Kidney (tissue), 22 donors: ENCODE measurements around the gene INF2. TPM values are rescaled to one million over a fixed set of nuclear protein-coding genes. Genes with fewer than 3 reads are reported as not detected.

Experiments
- DNase-seq, 5 donors: peaks; one replicate each; pipeline ENCODE4 v3.0.0-alpha.2; 2013 to 2020
- FAIRE-seq: peaks from 2 replicates; lab custom pipeline; 2012; peaks lifted over from hg19 to GRCh38; lab: Jason Lieb, UNC
- H3K27ac ChIP-seq, 2 donors: one replicate each; pipeline ENCODE4 v1.7.0; 2013; ENCODE audit warnings: low read depth in 2 of 2, low read length in 2 of 2, inconsistent platforms in 1 of 2
- H3K27me3 ChIP-seq: one replicate; pipeline ENCODE4 v1.7.1; 2013; ENCODE audit warnings: low read length, inconsistent platforms; ENCODE audit not compliant: control insufficient read depth, insufficient read depth
- H3K36me3 ChIP-seq, 3 donors: one replicate each; pipeline versions ENCODE4 v1.7.0 to v1.7.1; 2013; ENCODE audit warnings: low read length in 3 of 3, control low read depth in 1 of 3, inconsistent platforms in 1 of 3; ENCODE audit not compliant: insufficient read depth in 3 of 3, control insufficient read depth in 2 of 3
- H3K4me1 ChIP-seq, 3 donors: one replicate each; pipeline versions ENCODE4 v1.7.0 to v1.7.1; 2013; ENCODE audit warnings: low read length in 3 of 3, inconsistent platforms in 1 of 3, low read depth in 1 of 3; ENCODE audit not compliant: control insufficient read depth in 2 of 3, insufficient read depth in 2 of 3
- H3K4me3 ChIP-seq, 3 donors: one replicate each; pipeline versions ENCODE4 v1.7.0 to v1.8.1; 2013; ENCODE audit warnings: low read length in 3 of 3, control low read depth in 1 of 3, inconsistent platforms in 1 of 3
- H3K9ac ChIP-seq, 3 donors: one replicate each; pipeline versions ENCODE4 v1.7.0 to v1.7.1; 2013; ENCODE audit warnings: low read length in 3 of 3, control low read depth in 1 of 3, inconsistent platforms in 1 of 3
- H3K9me3 ChIP-seq, 3 donors: one replicate each; pipeline versions ENCODE4 v1.7.0 to v1.7.1; 2013; ENCODE audit warnings: low read length in 3 of 3, control low read depth in 1 of 3, inconsistent platforms in 1 of 3; ENCODE audit not compliant: control insufficient read depth in 2 of 3, insufficient read depth in 1 of 3
- intact Hi-C: fragments of 100-400 bp; cut with DNase I; formaldehyde crosslinking; loops from one replicate; pipeline ENCODE4 v1.11.1; 2022
- long read RNA-seq, 10 donors: library from polyadenylated mRNA in 1 of 10; unstranded in 1 of 10; transcript quantifications; one replicate each; pipeline ENCODE4 v2.0.0 and lab custom pipeline, GENCODE V29; 2021 to 2026
- polyA plus RNA-seq: library from polyadenylated mRNA; stranded (reverse); fragments of 350-450 nt; fragmentation: Illumina TruSeq; extraction: RNeasy Lipid Tissue Mini Kit (QIAGEN cat#74804); gene quantifications from one replicate; pipeline ENCODE4 v1.2.3, GENCODE V29; 2014; ENCODE audit warnings: low read depth, low replicate concordance; ENCODE audit not compliant: insufficient read depth
- total RNA-seq: library from RNA; stranded (reverse); fragmentation: NEBNext Ultra II Directional; extraction: Animal tissue kit (Norgen Biotek cat#: 25700); gene quantifications from one replicate; pipeline ENCODE4 v1.2.1, GENCODE V29; 2021
- TF ChIP-seq, protein P1 (sequence below): IDR thresholded peaks from 3 replicates; pipeline ENCODE4 v1.5.1; 2012; ENCODE audit warnings: mild to moderate bottlenecking, moderate library complexity, borderline replicate concordance; ENCODE audit not compliant: insufficient read depth; ENCODE audit errors: extremely low read depth
- donor health status: control.
- donor health status: control.
- donor health status: control.
- donor health status: control.
- donor health status: control.
- donor health status: DM: yes; HTN: yes; CAD: no.
- donor health status: Normal renal cell carcinoma (clear cell type).

The INF2 gene
- total RNA-seq (82.7 TPM), polyA plus RNA-seq (58.5 TPM)
- long read RNA-seq, donor 1, partial matches to known transcripts = 13 of 14 reads
- long read RNA-seq, donor 1, other reads (novel, unspliced or antisense) = 0 of 14 reads
- long read RNA-seq, donor 2, partial matches to known transcripts = 0 of 3 reads
- long read RNA-seq, donor 2, other reads (novel, unspliced or antisense) = 0 of 3 reads
- long read RNA-seq, donor 3, partial matches to known transcripts = 0 of 3 reads
- long read RNA-seq, donor 3, other reads (novel, unspliced or antisense) = 0 of 3 reads
- long read RNA-seq, donor 4, partial matches to known transcripts = 10 of 13 reads
- long read RNA-seq, donor 4, other reads (novel, unspliced or antisense) = 0 of 13 reads
- long read RNA-seq, donor 5 = 0 reads
- long read RNA-seq, donor 6, partial matches to known transcripts = 6 of 6 reads
- long read RNA-seq, donor 6, other reads (novel, unspliced or antisense) = 0 of 6 reads
- long read RNA-seq, donor 7, transcript INF2-204 (5 exons, 1,689 nt) = major isoform, 5 of 54 reads
- long read RNA-seq, donor 7, partial matches to known transcripts = 29 of 54 reads
- long read RNA-seq, donor 7, other reads (novel, unspliced or antisense) = 19 of 54 reads
- long read RNA-seq, donor 8, partial matches to known transcripts = 11 of 14 reads
- long read RNA-seq, donor 8, other reads (novel, unspliced or antisense) = 0 of 14 reads
- long read RNA-seq, donor 9, partial matches to known transcripts = 12 of 14 reads
- long read RNA-seq, donor 9, other reads (novel, unspliced or antisense) = 0 of 14 reads
- long read RNA-seq, donor 10, full-length matches to known transcripts = 3 of 29 reads
- long read RNA-seq, donor 10, partial matches to known transcripts = 26 of 29 reads
- long read RNA-seq, donor 10, other reads (novel, unspliced or antisense) = 0 of 29 reads

GRCh38 chr14:104689109-104689880 is at the start of gene INF2:
TSS of gene INF2 (plus strand) at chr14:104689618. CDS start at chr14:104701366, 11,748 bp downstream.
- intact Hi-C loops = no loop called here
- FAIRE-seq = no peak
- DNase-seq = peak in 4 of 5 donors; percentile 67 to 89 (median 76)
- Histone ChIP-seq H3K9me3 (no peaks in the 10 kb centered on the region), H3K27me3 (no peaks in the 10 kb centered on the region), H3K4me1 (peaks cover 0 to 31% (median 22%) of the 10 kb centered on the region in 3 donors), H3K9ac (peak within 1 kb of the TSS in 2 of 3 donors; percentile 67 to 84), H3K36me3 (no peaks in the 10 kb centered on the region), H3K27ac (peak within 1 kb of the TSS; percentile 39 to 83), H3K4me3 (peak within 1 kb of the TSS; percentile 60 to 76 (median 60))
- TF ChIP-seq, protein P1, sequence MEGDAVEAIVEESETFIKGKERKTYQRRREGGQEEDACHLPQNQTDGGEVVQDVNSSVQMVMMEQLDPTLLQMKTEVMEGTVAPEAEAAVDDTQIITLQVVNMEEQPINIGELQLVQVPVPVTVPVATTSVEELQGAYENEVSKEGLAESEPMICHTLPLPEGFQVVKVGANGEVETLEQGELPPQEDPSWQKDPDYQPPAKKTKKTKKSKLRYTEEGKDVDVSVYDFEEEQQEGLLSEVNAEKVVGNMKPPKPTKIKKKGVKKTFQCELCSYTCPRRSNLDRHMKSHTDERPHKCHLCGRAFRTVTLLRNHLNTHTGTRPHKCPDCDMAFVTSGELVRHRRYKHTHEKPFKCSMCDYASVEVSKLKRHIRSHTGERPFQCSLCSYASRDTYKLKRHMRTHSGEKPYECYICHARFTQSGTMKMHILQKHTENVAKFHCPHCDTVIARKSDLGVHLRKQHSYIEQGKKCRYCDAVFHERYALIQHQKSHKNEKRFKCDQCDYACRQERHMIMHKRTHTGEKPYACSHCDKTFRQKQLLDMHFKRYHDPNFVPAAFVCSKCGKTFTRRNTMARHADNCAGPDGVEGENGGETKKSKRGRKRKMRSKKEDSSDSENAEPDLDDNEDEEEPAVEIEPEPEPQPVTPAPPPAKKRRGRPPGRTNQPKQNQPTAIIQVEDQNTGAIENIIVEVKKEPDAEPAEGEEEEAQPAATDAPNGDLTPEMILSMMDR = no peak

GRCh38 chr14:104639885-104640548 is 49.4 kb upstream of the INF2 start:
- Histone ChIP-seq H3K4me3 (no peak overlapping the region), H3K4me1 (no peaks in the 10 kb centered on the region), H3K9ac (no peak overlapping the region), H3K9me3 (peaks cover 0 to under 1% (median 0%) of the 10 kb centered on the region in 3 donors), H3K36me3 (no peaks in the 10 kb centered on the region), H3K27ac (no peak overlapping the region), H3K27me3 (no peaks in the 10 kb centered on the region)
- DNase-seq (peak; percentile 75 to 89 (median 85)), FAIRE-seq (no peak)
- intact Hi-C loops = no loop called here
- TF ChIP-seq, protein P1 = peak; percentile 85

DNA sequence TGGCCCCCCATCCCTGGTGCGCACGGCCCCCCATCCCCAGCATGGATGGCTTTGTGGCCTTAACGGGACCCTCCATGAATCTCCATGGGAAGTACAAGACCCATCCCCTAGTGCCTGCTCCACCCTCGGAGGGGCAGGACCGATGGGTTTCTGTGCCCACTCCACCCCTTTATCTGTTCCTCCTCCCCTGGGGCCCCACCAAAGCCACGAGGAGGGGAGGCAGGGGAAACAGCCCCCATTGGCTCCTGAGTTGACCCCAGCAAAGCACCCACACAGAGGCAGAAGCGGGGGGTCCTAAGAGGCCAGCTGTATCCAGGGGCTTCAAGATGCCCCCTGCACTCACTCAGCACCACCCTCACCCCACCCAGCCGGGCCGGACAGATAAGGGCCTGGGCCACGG is 48.7 kb upstream of the INF2 start:
- Histone ChIP-seq H3K36me3 (no peaks in the 10 kb centered on the region), H3K27me3 (no peaks in the 10 kb centered on the region), H3K27ac (no peak overlapping the region), H3K9ac (no peak overlapping the region), H3K9me3 (peaks cover 0 to 3% (median 0%) of the 10 kb centered on the region in 3 donors), H3K4me3 (no peak overlapping the region), H3K4me1 (no peaks in the 10 kb centered on the region)
- DNase-seq = no peak
- FAIRE-seq = no peak
- TF ChIP-seq, protein P1 = no peak
- intact Hi-C loops = no loop called here
